K562 (cell line): ENCODE results near the gene SPATA6. TPM values are rescaled to one million over a fixed set of nuclear protein-coding genes. Genes with fewer than 3 reads are reported as not detected.

Experiments used
- ATAC-seq: fragments of 200-7000 bp; cut with Tn5 transposase; 3 replicates; pipeline ENCODE4 v1.9.1; 2020; ENCODE audit warnings: moderate library complexity
- BruUV-seq: library from RNA; stranded (reverse); fragments of 400-500 nt; replicated peaks from 2 replicates; lab custom pipeline; 2021; lab: Mats Ljungman, UMichigan
- CTCF ChIA-PET: fragments of 300-600 bp; formaldehyde crosslinking; extraction: SDS; loops from one replicate; lab custom pipeline; 2021; ENCODE audit warnings: low intra/inter-chr PET ratio; lab: Yijun Ruan, JAX
- POLR2A ChIA-PET: fragments of 300-600, 350-650 bp; sonication (Branson Sonifier 250); formaldehyde crosslinking; extraction: SDS; loops from one replicate; lab custom pipeline; 2021; ENCODE audit warnings: antibody characterized with exemption, inconsistent platforms; lab: Yijun Ruan, JAX
- DNase-seq, 4 experiments: peaks; one replicate each; pipeline versions ENCODE4 v3.0.0 to v3.0.0-alpha.2; 2011 to 2018; ENCODE audit warnings: low spot score in 3 of 4, mixed read lengths in 3 of 4; ENCODE audit errors: extremely low read depth in 1 of 4
- FAIRE-seq: peaks from 2 replicates; lab custom pipeline; 2011; peaks lifted over from hg19 to GRCh38; lab: Jason Lieb, UNC
- H2AFZ ChIP-seq: 2 replicates; pipeline ENCODE4 v1.6.0; 2011; ENCODE audit warnings: low read depth, low read length, control low read depth, inconsistent platforms
- H3K27ac ChIP-seq: fragments of 200-600 bp; 3 replicates; pipeline ENCODE4 v1.8.0; 2011; ENCODE audit warnings: low read depth, mild to moderate bottlenecking, control low read depth, inconsistent platforms, low read length, moderate library complexity, mixed read lengths; ENCODE audit errors: extremely low read depth
- H3K27me3 ChIP-seq, 2 experiments: fragments of 300-600 bp in 1 of 2; 2 replicates in 1 of 2; 3 replicates in 1 of 2; pipeline versions ENCODE4 v1.6.0 to v1.8.0; 2011; ENCODE audit warnings: inconsistent platforms in 2 of 2, low read length in 2 of 2, mild to moderate bottlenecking in 1 of 2, mixed read lengths in 1 of 2, moderate library complexity in 1 of 2; ENCODE audit not compliant: control insufficient read depth in 2 of 2, insufficient read depth in 2 of 2
- H3K36me3 ChIP-seq: fragments of 300-600 bp; 3 replicates; pipeline ENCODE4 v1.8.0; 2011; ENCODE audit warnings: mild to moderate bottlenecking, low read length, inconsistent platforms; ENCODE audit not compliant: control insufficient read depth, insufficient read depth
- H3K4me1 ChIP-seq, 2 experiments: fragments of 200-600 bp in 1 of 2; replicated peaks in 1 of 2; 2 replicates in 1 of 2; 3 replicates in 1 of 2; pipeline versions ENCODE4 v1.5.1 to v1.8.0; 2011; ENCODE audit warnings: inconsistent platforms in 2 of 2, low read length in 2 of 2, mild to moderate bottlenecking in 1 of 2, mixed read lengths in 1 of 2, moderate library complexity in 1 of 2; ENCODE audit not compliant: control insufficient read depth in 2 of 2, insufficient read depth in 2 of 2
- H3K4me2 ChIP-seq: 2 replicates; pipeline ENCODE4 v1.6.1; 2011; ENCODE audit warnings: low read length, control low read depth, inconsistent platforms, mixed read lengths; ENCODE audit not compliant: insufficient read depth
- H3K4me3 ChIP-seq: fragments of 200-600 bp; sonication (generic), shearing (Covaris generic); 2 replicates; pipeline ENCODE4 v1.5.1; 2016; ENCODE audit warnings: control low read depth, inconsistent platforms
- H3K79me2 ChIP-seq: fragments of 200-600 bp; 3 replicates; pipeline ENCODE4 v1.8.0; 2011; ENCODE audit warnings: low read length, inconsistent platforms; ENCODE audit not compliant: control insufficient read depth, insufficient read depth
- H3K9ac ChIP-seq, 2 experiments: 2 replicates each; pipeline versions ENCODE4 v1.6.0 to v1.6.1; 2011; ENCODE audit warnings: low read depth in 2 of 2, low read length in 2 of 2, control low read depth in 1 of 2, inconsistent platforms in 1 of 2, mild to moderate bottlenecking in 1 of 2, mixed read lengths in 1 of 2; ENCODE audit not compliant: insufficient read depth in 1 of 2
- H3K9me1 ChIP-seq: one replicate; pipeline ENCODE4 v1.6.0; 2011; ENCODE audit warnings: inconsistent platforms, mild to moderate bottlenecking, low read length, moderate library complexity; ENCODE audit not compliant: control insufficient read depth, insufficient read depth
- H3K9me3 ChIP-seq: replicated peaks from 2 replicates; pipeline ENCODE4 v1.5.1; 2011; ENCODE audit warnings: low read depth, low read length, inconsistent platforms; ENCODE audit not compliant: control insufficient read depth, insufficient read depth
- H4K20me1 ChIP-seq: replicated peaks from 2 replicates; pipeline ENCODE4 v1.6.1; 2011; ENCODE audit warnings: low read length, inconsistent platforms, mixed read lengths; ENCODE audit not compliant: control insufficient read depth, insufficient read depth
- ZNF24 ChIP-seq: fragments of 450-650 bp; IDR thresholded peaks from 2 replicates; pipeline ENCODE4 v1.6.1; 2016
- WGBS: fragments of 100-300 bp; shearing (Covaris generic); methylation state at CpG from one replicate; pipeline ENCODE4 v1.1.6; 2016; ENCODE audit warnings: low coverage, mixed read lengths; ENCODE audit not compliant: insufficient coverage; ENCODE audit errors: missing lambda C conversion rate; 5-methylcytosine and 5-hydroxymethylcytosine counted together
- in situ Hi-C: fragments of 300-500 bp; cut with MboI; formaldehyde crosslinking; loops from 4 replicates; pipeline ENCODE4 v1.15.0; 2018; ENCODE audit warnings: inconsistent platforms, mixed read lengths
- intact Hi-C: fragments of 100-400 bp; cut with micrococcal nuclease; formaldehyde crosslinking; loops from 2 replicates; pipeline ENCODE4 v1.14.2; 2022
- polyA plus RNA-seq, 8 experiments: library from polyadenylated mRNA; depleted of rRNA in 4 of 8; stranded (reverse) in 5 of 8; unstranded in 3 of 8; fragments of >200 nt; fragmentation: Nextera tagmentation in 2 of 8; fragmentation: Illumina TruSeq in 1 of 8; extraction: Ambion mirVana in 2 of 8; extraction: Trizol in 1 of 8; gene quantifications; 2 replicates each; pipeline versions ENCODE4 v1.2.1 to v1.2.3, GENCODE V29; 2011 to 2014; ENCODE audit warnings: inconsistent platforms in 1 of 8, missing spikeins in 1 of 8
- total RNA-seq, 7 experiments: library from RNA; depleted of rRNA in 6 of 7; stranded (reverse); fragments of >200 nt in 6 of 7; fragmentation: Illumina TruSeq in 2 of 7; extraction: Trizol in 2 of 7; gene quantifications; 2 replicates each; pipeline versions ENCODE4 v1.2.1 to v1.2.3, GENCODE V29; 2011 to 2021; ENCODE audit warnings: low replicate concordance in 1 of 7
- TF ChIP-seq, protein P1 (sequence below), 2 experiments: IDR thresholded peaks; 2 replicates each; pipeline ENCODE4 v1.6.1; 2011; ENCODE audit warnings: borderline replicate concordance in 1 of 2, control low read depth in 1 of 2, low read depth in 1 of 2, low read length in 1 of 2, mild to moderate bottlenecking in 1 of 2, mixed read lengths in 1 of 2, moderate library complexity in 1 of 2; ENCODE audit not compliant: insufficient read depth in 1 of 2, insufficient read length in 1 of 2, poor library complexity in 1 of 2, severe bottlenecking in 1 of 2; ENCODE audit errors: extremely low read depth in 1 of 2

Gene SPATA6
- total and polyA plus RNA-seq, 9 of the 15 experiments (the other 6 are each of a cell fraction or from before 2014, with no cell fraction given) = 0.01 to 0.91 (median 0.18) TPM

DNA sequence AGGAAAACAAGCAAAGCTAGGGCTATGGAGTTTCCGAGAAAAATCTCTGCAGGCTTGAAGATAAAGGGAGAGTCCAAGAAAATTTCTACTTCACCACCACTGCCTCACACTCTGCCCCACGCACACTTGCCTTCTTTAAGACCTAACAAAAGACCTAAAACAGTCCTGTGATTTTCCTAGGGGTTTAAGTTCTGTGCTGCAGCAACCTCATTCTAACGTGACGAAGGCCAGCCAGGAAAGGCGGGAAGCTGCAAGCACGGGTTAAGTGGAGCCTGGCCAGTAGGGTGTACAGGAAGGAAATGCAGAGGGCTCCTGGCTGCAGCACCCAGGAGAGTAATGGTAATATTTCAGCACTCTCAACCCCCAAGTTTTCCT, 1.5 kb downstream of the SPATA6 start:
- no peaks in the 10 kb centered on the region for H3K36me3 ChIP-seq
- no peak overlapping the region for H3K4me3 ChIP-seq
- FAIRE-seq (no peak), ATAC-seq (no peak), DNase-seq (no peak)
- TF ChIP-seq ZNF24 = no peak
- TF ChIP-seq, protein P1, sequence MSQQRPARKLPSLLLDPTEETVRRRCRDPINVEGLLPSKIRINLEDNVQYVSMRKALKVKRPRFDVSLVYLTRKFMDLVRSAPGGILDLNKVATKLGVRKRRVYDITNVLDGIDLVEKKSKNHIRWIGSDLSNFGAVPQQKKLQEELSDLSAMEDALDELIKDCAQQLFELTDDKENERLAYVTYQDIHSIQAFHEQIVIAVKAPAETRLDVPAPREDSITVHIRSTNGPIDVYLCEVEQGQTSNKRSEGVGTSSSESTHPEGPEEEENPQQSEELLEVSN (IDR thresholded peaks at IDR 0.05; ENCODE audit: borderline replicate concordance in 1 of 2, extremely low read depth in 1 of 2, insufficient read depth in 1 of 2, insufficient read length in 1 of 2, low read depth in 1 of 2, low read length in 1 of 2, poor library complexity in 1 of 2, severe bottlenecking in 1 of 2) = peak in 1 of 2 experiments; percentile 51
- H3K27ac ChIP-seq = no peak overlapping the region
- WGBS = 3% methylated on average over 6 of the region's 6 CpGs
- no peaks in the 10 kb centered on the region for H3K9me3 ChIP-seq
- no peak overlapping the region for H2AFZ ChIP-seq
- H3K4me1 ChIP-seq = peaks cover 4 to 6% of the 10 kb centered on the region in 2 experiments; a peak in 2 of 5 replicates
- H3K4me2 ChIP-seq = no peak overlapping the region
- H4K20me1 ChIP-seq = no peaks in the 10 kb centered on the region
- intact Hi-C loops (no loop called here), in situ Hi-C loops (no loop called here)
- no peaks in the 10 kb centered on the region for H3K79me2 ChIP-seq
- H3K9me1 ChIP-seq = no peaks in the 10 kb centered on the region
- POLR2A ChIA-PET = no interaction called here
- BruUV-seq = no TSS peak
- CTCF ChIA-PET = no interaction called here
- no peak overlapping the region; a peak in 1 of 4 replicates for H3K9ac ChIP-seq
- peaks cover 0 to 5% of the 10 kb centered on the region in 2 experiments; a peak in 1 of 5 replicates for H3K27me3 ChIP-seq
